Right lobe of liver (tissue), 6 donors: ENCODE data around the gene CDH4. TPM values are rescaled to one million over a fixed set of nuclear protein-coding genes. Genes with fewer than 3 reads are reported as not detected.

ENCODE experiments used
- ATAC-seq, 4 donors: fragments of 200-7000 bp; cut with Tn5 transposase; one replicate each; pipeline ENCODE4 v1.9.1; 2020; ENCODE audit warnings: mild to moderate bottlenecking in 4 of 4, moderate library complexity in 4 of 4
- DNase-seq, 3 donors: peaks; one replicate each; pipeline ENCODE4 v3.0.0-alpha.2; 2020
- H3K27ac ChIP-seq, 3 donors: fragments of 200-600 bp; one replicate each; pipeline ENCODE4 v1.8.0; 2022
- H3K27me3 ChIP-seq, 2 donors: fragments of 200-600 bp; one replicate each; pipeline ENCODE4 v1.8.0; 2022
- H3K36me3 ChIP-seq, 4 donors: fragments of 200-600 bp; sonication (generic) in 1 of 4; one replicate each; pipeline versions ENCODE4 v1.5.1 to v1.8.0; 2017 to 2022; ENCODE audit warnings: control low read depth in 1 of 4
- H3K4me1 ChIP-seq, 4 donors: fragments of 200-600 bp; sonication (generic) in 1 of 4; one replicate each; pipeline versions ENCODE4 v1.5.1 to v1.8.0; 2017 to 2022; ENCODE audit warnings: control low read depth in 1 of 4
- H3K4me3 ChIP-seq, 3 donors: fragments of 200-600 bp; one replicate each; pipeline ENCODE4 v1.8.0; 2022
- H3K9me3 ChIP-seq, 4 donors: fragments of 200-600 bp; sonication (generic) in 1 of 4; one replicate each; pipeline versions ENCODE4 v1.5.1 to v1.8.0; 2017 to 2022; ENCODE audit warnings: control low read depth in 1 of 4
- POLR2A ChIP-seq: fragments of 450-650 bp; IDR thresholded peaks from one replicate; pipeline ENCODE4 v1.6.1; 2017; ENCODE audit warnings: antibody characterized with exemption, mild to moderate bottlenecking
- WGBS: methylation state at CpG from one replicate; pipeline ENCODE4 v1.1.6; 2018; ENCODE audit warnings: low coverage, low lambda C conversion rate; ENCODE audit not compliant: insufficient coverage; ENCODE audit errors: missing lambda C conversion rate; 5-methylcytosine and 5-hydroxymethylcytosine counted together
- intact Hi-C, 2 donors: fragments of 100-400 bp; cut with DNase I; formaldehyde crosslinking; loops; one replicate each; pipeline versions ENCODE4 v1.11.2 to v1.14.1; 2022
- total RNA-seq, 6 experiments: library from RNA; depleted of rRNA in 2 of 6; stranded (reverse); fragments of >200 nt in 2 of 6; fragmentation: NEBNext Ultra II Directional in 3 of 6; extraction: Animal tissue kit (Norgen Biotek cat#: 25700) in 3 of 6; gene quantifications; one replicate each; pipeline versions ENCODE4 v1.1.0 to v1.2.4, GENCODE V29; 2016 to 2023
- TF ChIP-seq, protein P1 (sequence below), 4 donors: fragments of 200-600 bp in 3 of 4; fragments of 450-650 bp in 1 of 4; IDR thresholded peaks; one replicate each; pipeline versions ENCODE4 v1.5.1 to v1.8.0; 2016 to 2022; ENCODE audit warnings: antibody characterized with exemption in 4 of 4, mild to moderate bottlenecking in 2 of 4
- donor health status: DM: no; HTN: yes; CAD: no.
- donor health status: DM: no; HTN: no; CAD: no.
- donor health status: DM: no; HTN: no; CAD: no.
- donor health status: DM: no; HTN: yes; CAD: no.
- donor health status: DM: no; HTN: yes; CAD: no.

The CDH4 gene
- total RNA-seq, 6 experiments from 2014 or later = 0.02 to 0.14 (median 0.09) TPM; not detected in 3

DNA sequence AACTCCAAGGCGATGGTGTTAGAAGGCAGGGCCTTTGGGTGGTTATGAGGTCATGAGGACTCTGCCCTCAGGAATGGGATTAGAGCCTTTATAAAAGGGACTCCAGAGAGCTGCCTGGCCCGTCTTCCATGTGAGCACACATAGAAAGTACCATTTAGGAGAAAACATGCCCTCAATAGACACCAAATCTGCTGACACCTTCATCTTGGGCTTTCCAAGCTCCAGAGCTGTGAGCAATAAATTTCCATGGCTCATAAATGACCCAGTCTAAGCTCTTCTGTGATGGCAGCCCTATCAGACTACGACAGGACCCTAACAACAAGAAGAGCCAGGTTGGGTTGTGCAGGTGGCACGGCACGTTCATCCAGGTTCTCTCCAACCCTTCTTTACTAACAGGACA, 189.5 kb downstream of the CDH4 start:
- intact Hi-C loops = no loop called here
- 56% methylated on average over 4 of the region's 5 CpGs for WGBS
- Histone ChIP-seq H3K36me3 (no peaks in the 10 kb centered on the region), H3K27ac (no peak overlapping the region), H3K27me3 (no peaks in the 10 kb centered on the region), H3K9me3 (no peaks in the 10 kb centered on the region), H3K4me1 (no peaks in the 10 kb centered on the region), H3K4me3 (no peak overlapping the region)
- TF ChIP-seq, protein P1, sequence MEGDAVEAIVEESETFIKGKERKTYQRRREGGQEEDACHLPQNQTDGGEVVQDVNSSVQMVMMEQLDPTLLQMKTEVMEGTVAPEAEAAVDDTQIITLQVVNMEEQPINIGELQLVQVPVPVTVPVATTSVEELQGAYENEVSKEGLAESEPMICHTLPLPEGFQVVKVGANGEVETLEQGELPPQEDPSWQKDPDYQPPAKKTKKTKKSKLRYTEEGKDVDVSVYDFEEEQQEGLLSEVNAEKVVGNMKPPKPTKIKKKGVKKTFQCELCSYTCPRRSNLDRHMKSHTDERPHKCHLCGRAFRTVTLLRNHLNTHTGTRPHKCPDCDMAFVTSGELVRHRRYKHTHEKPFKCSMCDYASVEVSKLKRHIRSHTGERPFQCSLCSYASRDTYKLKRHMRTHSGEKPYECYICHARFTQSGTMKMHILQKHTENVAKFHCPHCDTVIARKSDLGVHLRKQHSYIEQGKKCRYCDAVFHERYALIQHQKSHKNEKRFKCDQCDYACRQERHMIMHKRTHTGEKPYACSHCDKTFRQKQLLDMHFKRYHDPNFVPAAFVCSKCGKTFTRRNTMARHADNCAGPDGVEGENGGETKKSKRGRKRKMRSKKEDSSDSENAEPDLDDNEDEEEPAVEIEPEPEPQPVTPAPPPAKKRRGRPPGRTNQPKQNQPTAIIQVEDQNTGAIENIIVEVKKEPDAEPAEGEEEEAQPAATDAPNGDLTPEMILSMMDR (IDR thresholded peaks at IDR 0.05) = no peak
- no peak for TF ChIP-seq POLR2A
- ATAC-seq = no peak
- no peak for DNase-seq

DNA sequence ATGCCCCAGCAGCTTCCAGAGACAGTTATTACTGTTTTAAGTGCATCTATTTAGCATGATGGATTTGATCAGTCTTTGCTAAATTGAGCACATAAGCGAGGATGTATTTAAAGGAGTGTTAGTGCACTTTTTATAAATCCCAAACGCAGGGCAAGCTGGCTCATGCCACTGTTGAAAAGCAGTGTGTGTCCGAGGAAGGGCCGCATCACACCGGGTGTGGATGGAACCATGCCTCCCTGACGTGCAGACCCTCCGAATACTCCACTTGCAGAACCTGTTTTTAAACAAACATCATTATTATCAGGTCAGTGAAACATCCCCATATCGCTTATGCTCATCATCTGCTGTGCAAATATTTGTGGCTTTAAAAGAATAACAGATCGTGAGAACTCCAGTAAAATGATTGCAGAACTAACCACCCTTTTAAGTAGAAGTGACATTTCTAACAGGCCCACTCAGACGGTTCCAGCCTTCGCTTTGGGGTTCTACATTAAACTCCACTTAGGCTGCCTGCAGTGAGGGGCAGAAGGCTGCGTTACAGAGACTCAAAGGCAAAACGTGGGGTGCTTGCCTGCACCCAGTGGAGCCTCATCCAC, 190.1 kb downstream of the CDH4 start:
- Histone ChIP-seq H3K4me3 (no peak overlapping the region), H3K9me3 (no peaks in the 10 kb centered on the region), H3K27me3 (no peaks in the 10 kb centered on the region), H3K4me1 (no peaks in the 10 kb centered on the region), H3K36me3 (no peaks in the 10 kb centered on the region), H3K27ac (no peak overlapping the region)
- intact Hi-C loops = no loop called here
- ATAC-seq (no peak), DNase-seq (no peak)
- 31% methylated on average over 13 of the region's 13 CpGs for WGBS
- no peak for TF ChIP-seq POLR2A
- TF ChIP-seq, protein P1 (IDR thresholded peaks at IDR 0.05) = no peak

DNA sequence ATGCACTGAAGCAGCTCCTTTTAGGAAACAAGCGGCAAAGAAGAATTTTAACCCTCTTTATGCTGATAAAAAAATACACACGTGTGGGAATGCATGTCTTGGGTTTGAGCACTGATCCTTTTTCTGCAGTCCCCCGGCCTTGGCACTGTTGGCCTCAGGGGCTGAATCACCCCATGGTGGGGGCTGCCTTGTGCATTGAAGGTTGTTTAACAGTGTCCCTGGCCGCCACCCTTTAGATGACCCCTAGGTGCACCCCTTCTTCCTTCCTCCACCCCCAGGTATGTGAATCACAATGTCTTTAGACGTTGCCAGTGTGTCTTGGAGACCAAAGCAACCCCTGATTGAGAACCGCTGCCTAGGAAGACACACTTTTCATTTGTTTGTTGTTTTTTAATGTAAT, 190.7 kb downstream of the CDH4 start:
- intact Hi-C loops = no loop called here
- 21% methylated on average over 4 of the region's 6 CpGs for WGBS

DNA sequence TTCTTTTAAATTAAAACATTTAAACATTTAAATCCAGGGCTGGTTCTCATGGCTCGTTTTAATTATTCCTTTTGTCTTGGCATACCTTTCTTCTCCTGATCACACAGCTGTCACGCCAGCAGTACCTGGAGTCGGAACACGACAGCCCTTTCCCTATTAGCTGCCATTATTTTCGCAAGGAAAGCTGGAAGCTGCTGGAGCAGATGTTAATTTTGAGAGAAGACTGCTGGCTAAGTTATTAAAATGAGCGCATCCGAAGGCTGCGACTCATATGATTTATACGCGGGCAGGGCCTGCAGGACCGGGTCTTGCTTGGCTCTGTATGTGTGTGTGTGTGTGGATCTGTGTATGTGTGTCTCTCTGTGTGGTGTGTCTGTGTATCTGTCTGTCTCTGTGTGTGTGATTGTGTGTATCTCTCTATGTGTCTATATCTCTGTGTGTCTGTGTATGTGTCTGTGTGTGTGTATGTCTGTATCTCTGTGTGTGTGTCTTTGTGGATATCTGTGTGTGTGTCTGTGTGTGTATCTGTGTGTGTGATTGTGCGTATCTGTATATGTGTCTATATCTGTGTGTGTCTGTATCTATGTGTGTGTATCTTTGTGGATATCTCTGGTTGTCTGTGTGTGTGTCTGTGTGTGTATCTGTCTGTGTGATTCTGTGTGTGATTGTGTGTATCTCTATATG, 191.5 kb downstream of the CDH4 start:
- Histone ChIP-seq H3K36me3 (no peaks in the 10 kb centered on the region), H3K4me1 (no peaks in the 10 kb centered on the region), H3K27ac (no peak overlapping the region), H3K9me3 (no peaks in the 10 kb centered on the region), H3K4me3 (no peak overlapping the region), H3K27me3 (no peaks in the 10 kb centered on the region)
- ATAC-seq (no peak), DNase-seq (no peak)
- WGBS = 67% methylated on average over 12 of the region's 12 CpGs
- TF ChIP-seq, protein P1 (IDR thresholded peaks at IDR 0.05) = no peak
- no peak for TF ChIP-seq POLR2A
- intact Hi-C loops = no loop called here

More for the DNA sequence above, 190.7 kb downstream of the CDH4 start:
- H3K4me3 ChIP-seq = no peak overlapping the region
- H3K27me3 ChIP-seq = no peaks in the 10 kb centered on the region
- H3K27ac ChIP-seq = no peak overlapping the region
- no peaks in the 10 kb centered on the region for H3K9me3 ChIP-seq
- ATAC-seq = no peak
- DNase-seq = no peak
- H3K4me1 ChIP-seq = no peaks in the 10 kb centered on the region
- TF ChIP-seq, protein P1 (IDR thresholded peaks at IDR 0.05) = no peak
- TF ChIP-seq POLR2A = no peak
- H3K36me3 ChIP-seq = no peaks in the 10 kb centered on the region
